Fibroblast of peridontal ligament (primary cell): ENCODE measurements around the gene SPINK9.
"Not testable (repeated sequence)": the region's sequence is repeated elsewhere in the genome, so short reads cannot be mapped to it uniquely, and the experiment has no call there.

Experiments
- DNase-seq: peaks from one replicate; pipeline ENCODE4 v3.0.0-alpha.2; 2010; ENCODE audit errors: extremely low read depth

SPINK9 gene, protein sequence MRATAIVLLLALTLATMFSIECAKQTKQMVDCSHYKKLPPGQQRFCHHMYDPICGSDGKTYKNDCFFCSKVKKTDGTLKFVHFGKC

DNA sequence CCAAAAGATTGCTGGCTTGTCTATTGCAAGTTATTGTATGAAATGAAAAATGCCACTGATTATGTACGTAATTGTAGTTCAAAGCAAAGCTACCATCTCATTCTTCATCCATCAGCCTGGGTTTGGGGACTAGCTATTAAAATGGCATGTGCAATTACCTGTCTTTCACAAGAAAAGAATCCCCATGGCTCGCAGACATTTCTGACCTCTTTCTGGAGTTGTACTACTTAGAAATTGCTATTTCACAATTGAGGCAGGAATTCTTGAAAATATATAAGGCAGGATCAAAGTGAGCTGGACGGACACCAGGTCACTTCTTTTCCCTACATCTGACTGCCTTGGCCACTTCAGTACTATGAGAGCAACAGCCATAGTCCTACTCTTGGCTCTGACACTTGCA is at the start of gene SPINK9:
Gene SPINK9, plus strand, starts transcription at position 301 of the 400 bp plus-strand sequence. Its CDS starts 55 bp downstream, at position 356.
- no peak for DNase-seq

DNA sequence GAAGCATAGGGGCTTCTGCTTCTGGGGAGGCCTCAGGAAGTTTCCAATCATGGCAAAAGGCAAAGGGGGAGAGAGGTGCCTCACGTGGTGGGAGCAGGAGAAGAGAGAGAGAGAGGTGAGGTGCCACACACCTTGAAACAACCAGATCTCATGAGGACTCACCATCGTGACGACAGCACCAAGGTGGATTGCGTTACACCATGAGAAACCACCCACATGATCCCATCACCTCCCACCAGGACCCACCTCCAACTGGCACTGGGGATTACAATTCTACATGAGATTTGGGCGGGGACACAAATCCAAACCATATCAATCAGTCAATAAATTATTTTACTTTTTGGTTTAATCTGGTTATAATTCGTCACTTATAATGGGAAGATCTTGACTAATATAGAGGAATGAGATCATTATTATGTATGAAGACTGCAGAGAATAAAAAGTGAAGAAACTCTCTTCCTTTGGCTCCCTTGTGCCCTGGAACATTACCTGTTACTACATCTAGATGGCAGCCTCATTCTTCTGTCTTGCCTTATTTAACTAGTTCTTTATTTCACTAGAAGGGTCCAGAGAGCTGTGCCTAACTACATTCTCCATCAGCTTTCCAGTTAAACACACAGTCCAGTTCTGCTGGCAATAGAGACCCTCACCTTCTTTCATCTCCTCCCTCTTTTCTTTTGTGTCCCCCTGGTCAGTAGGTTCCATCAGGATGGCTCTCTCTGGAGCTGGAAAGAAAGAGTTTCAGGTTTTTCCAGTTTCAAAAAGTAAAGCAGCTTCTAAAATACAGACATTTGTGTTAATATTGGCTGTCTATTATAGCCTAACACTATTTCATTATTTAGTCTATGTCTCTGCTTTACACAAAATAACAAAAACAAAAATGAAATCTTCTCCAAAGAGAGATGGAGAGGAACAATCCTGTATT is 44.8 kb upstream of the SPINK9 start:
- DNase-seq, result peak; percentile 45

DNA sequence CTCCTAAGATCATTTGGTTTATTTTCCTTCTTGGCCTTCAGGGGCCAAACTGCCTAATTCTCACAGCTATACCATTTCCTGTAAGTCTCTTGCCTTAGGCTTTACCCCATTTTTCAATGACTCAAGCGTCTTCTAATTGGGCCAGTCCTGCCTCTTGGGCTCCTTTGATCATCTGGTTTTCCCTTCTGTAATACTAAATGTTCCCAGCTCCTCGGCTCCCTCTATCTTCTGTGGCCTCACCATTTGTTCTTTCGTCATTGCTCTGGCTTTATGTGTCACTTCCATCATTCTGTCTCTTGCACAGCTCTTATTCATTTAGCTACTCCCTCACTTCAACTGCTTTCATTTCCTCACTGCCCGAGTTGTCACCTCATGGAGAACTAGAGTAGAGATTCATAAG is 37.6 kb upstream of the SPINK9 start:
- no peak for DNase-seq

DNA sequence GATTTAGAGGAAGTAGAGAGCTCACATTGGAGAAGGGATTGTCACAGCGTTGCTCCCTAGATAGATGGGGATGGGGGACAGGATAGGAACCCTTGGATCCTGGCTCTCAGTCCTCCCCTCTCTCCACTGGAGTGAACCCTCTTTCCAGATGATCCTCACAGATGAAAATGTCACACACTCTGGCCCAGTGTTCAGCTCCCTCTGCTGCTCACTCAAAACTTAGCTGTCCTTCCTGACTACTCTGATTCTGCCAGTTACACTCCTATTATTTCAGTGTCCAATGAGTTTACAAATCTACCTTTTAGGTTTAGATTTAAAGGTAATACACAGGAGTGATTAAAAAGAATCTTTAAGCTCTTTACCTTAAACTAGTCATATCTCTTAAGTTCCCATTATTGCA is 28.9 kb upstream of the SPINK9 start:
- no peak for DNase-seq

DNA sequence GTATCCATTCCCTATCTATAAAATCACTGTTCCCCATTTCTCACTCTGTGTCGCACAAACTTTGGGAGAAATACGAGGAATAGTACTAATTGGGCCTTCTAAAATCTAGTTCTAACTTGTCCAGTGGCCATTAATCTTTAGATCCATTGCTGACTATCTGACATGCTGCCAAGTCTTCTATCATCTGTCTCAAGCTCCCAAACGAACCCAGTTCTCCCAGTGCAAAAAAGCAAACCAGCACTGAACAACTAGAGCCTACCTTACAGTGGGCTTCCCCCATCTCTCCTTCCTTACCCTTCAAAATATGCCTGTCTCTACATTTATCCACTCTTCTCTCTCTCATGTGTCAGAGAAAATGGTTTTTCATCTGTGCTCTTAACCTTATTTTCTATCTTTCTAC is 26.3 kb upstream of the SPINK9 start:
- DNase-seq, result no peak

DNA sequence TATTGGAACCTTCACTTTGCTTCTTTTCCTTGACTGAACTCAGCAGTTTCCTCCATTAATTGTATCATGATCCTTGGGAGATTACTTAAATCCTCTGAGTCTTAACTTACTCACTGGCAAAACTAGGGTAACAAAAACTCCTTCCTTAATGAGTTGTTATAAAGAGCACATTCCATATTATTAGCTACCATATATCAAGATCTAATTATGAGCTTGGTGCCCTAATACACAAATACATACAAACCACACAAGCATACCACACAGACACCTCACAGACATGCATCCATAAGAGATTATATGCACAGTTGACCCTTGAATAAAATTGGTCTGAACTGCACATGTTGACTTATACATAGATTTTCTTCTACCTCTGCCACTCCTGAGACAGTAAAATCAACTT is 25.6 kb upstream of the SPINK9 start:
- DNase-seq, result no peak

DNA sequence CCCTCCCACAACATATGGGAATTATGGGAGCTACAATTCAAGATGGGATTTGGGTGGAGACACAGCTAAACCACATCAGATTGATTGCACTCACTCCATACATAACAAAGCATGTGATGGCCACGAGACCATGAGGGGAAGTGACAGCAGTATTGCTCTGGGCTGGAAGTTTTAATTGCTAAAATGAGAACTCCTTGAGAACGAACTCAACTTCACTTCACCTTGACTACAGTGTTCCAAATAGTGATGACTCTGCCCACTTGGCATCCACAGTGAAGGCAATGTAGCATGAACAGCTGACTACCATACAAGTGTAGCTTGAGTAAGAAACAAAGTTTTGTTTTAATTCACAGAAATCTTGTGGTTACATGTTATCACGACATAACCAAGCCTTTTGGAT is 23.9 kb upstream of the SPINK9 start:
- no peak for DNase-seq

DNA sequence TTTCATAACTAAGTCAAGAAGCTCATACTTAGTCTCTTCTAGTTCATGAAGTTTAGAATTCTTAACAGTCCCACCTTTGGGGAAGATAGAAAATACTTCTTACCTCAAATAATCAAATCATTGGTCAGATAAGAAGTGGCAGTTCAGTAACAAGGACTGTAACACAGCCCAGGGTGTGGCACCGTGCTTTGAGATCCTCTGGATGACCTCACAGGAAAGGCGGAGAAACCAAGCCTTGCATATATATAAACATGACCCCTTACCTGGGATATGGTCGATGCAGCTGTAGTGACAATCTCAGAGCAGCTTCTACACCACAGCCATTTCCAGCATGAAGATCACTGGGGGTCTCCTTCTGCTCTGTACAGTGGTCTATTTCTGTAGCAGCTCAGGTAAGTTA is 23.2 kb upstream of the SPINK9 start, which contains the start of gene SPINK7:
Gene SPINK7, plus strand, starts transcription at position 271 of the 400 bp plus-strand sequence. Its CDS starts 61 bp downstream, at position 332.
- no peak for DNase-seq

DNA sequence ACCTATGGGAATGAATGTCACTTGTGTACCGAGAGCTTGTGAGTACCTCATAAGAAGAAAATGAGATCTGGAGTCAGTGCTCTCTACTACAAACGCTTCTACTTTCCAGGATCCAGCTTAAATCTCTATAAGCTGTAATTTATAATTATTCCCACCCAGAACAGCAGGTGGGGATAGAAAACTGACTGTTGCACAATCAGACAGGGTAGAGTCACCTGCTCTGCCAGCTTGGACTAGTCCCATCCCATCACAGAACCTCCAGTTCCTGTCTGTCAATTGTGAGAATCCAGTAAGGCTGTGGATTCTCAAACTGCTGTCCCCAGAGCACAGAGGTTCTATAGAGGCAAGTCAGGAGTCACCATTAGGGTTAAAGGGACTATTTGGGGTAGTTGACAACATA is 21.2 kb upstream of the SPINK9 start:
- no peak for DNase-seq

DNA sequence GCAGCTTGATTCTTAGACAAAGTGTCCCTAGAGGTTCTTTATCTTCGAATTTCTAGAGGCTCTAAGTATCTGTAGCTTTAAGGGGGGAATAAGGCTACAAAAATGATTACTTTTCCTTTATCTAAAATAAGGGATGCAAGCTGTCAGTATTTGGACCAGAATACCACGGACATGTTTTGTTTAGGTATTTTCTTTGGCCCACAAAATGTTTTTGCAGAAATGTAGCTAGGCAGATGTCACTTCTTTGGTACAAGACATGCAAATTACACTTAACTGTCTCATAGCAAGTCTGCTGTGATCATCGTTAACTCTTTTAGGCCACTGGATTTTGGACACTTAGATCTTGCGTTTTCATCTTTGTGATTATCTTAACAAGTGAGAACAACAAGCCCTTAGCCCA is 20.6 kb upstream of the SPINK9 start:
- no peak for DNase-seq

DNA sequence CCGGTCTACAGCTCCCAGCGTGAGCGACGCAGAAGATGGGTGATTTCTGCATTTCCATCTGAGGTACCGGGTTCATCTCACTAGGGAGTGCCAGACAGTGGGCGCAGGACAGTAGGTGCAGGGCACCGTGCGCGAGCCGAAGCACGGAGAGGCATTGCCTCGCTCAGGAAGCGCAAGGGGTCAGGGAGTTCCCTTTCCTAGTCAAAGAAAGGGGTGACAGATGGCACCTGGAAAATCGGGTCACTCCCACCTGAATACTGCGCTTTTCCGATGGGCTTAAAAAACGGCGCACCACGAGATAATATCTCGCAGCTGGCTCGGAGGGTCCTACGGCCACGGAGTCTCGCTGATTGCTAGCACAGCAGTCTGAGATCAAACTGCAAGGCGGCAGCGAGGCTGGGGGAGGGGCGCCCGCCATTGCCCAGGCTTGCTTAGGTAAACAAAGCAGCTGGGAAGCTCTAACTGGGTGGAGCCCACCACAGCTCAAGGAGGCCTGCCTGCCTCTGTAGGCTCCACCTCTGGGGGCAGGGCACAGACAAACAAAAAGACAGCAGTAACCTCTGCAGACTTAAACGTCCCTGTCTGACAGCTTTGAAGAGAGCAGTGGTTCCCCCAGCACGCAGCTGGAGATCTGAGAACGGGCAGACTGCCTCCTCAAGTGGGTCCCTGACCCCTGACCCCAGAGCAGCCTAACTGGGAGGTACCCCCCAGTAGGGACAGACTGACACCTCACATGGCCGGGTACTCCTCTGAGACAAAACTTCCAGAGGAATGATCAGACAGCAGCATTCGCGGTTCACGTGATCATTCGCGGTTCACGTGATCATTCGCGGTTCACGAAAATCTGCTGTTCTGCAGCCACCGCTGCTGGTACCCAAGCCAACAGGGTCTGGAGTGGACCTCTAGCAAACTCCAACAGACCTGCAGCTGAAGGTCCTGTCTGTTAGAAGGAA is 15.1 kb upstream of the SPINK9 start:
- not testable (repeated sequence) for DNase-seq

DNA sequence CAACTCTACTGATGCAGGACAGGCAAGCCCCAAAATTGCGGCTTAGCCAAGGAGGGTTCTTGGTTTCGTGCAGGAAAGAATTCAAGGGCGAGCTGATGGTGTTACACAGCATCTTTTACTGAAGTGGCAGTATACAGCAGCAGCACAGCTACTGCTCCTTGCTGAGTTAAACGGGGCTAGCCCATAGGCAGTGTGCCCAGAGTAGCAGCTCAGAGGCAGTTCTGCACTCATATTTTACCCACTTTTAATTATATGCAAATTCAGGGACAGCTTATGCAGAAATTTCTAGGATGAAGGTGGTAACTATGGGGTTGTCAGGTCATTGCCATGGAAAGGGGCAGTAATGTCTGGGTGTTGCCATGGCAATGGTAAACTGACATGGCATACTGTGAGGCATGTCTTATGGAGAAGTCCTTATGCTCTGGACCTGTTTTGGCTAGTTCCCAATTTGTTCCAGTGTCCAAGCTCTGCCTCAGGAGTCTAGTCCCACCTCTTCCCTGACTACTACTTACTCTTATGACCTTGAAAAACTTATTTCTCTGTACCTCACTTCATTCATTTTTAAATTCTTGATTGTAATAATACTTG is 2.0 kb upstream of the SPINK9 start:
- DNase-seq, result no peak

DNA sequence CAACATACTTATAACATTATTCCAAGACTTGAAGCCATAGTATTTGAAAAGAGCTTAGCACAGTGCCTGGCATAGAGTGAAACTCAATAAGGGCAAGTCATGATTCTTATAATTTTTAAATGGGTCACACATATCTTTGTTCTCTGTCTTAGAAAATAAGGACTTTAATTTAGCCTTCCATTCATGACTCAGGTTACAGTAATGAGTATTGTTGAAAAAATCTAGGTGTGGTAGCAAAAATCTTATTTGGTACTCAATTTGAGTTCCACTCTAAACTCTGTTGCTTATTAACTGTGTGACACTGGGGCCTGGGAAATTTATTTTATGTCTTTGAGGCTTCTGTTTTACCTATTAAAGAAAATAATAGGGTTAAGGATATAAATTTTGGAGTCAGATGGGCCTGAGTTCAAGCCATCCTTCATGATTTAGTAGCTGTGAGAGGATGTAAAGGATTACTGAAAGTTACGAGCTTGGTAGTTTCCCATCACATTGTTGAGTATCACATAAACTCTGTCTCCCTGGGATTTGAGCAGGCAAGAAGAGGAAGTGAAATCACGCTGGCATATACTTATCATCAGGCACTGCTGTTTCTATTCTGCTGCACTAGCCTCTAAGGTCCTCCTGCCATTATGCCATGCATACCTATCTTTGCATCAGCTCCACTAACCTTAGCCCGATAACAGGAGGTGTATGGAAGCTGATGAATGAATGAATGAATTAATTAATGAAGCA is 1.5 kb downstream of the SPINK9 start:
- no peak for DNase-seq

DNA sequence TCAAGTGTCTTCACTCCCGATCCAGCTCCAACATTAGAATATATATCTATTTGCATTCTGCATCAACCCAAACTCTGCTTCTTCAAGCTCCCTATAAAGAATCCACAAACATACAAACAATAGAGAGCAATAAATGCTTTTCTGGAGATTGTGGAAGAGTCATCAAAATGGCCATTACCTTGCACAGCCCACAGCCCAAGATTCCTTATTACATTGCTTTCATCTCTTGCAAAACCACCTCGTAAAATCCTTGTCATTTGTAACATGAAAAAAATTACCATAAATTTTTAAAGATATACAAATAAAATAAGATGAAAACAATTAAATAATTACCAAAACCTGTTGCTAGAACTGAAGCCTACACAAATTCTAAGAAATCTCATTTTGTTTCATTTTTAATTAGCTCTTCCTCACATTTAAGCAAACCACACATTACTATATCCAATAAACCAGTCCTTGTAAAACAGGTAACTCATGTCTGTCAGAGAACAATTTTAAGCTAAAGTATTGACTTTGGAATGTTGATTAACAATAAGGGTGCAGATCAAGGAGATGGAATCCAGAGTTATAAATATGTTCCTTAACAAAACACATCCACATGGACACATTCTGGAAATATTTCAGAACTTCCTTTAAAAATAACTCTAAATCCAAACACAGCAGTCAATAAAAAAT is 7.1 kb downstream of the SPINK9 start:
- DNase-seq, result no peak

DNA sequence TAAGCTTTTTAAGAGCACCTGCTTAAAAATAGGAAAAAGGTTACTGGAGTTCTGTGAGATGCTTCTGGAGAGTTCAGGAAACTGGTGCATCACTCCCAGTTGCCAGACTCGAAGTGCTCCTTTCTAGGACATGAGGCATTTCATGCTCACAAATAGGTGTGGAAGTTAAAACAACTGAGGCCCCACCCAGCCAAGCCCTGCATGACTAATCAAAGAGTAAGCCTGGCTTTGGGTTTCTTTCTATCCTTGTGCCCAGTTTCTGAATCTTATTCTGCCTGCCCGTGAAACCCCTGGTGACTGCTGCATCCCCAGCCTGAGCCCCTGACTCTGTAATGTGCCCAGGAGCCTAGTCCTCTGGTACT is 7.7 kb downstream of the SPINK9 start:
- no peak for DNase-seq

DNA sequence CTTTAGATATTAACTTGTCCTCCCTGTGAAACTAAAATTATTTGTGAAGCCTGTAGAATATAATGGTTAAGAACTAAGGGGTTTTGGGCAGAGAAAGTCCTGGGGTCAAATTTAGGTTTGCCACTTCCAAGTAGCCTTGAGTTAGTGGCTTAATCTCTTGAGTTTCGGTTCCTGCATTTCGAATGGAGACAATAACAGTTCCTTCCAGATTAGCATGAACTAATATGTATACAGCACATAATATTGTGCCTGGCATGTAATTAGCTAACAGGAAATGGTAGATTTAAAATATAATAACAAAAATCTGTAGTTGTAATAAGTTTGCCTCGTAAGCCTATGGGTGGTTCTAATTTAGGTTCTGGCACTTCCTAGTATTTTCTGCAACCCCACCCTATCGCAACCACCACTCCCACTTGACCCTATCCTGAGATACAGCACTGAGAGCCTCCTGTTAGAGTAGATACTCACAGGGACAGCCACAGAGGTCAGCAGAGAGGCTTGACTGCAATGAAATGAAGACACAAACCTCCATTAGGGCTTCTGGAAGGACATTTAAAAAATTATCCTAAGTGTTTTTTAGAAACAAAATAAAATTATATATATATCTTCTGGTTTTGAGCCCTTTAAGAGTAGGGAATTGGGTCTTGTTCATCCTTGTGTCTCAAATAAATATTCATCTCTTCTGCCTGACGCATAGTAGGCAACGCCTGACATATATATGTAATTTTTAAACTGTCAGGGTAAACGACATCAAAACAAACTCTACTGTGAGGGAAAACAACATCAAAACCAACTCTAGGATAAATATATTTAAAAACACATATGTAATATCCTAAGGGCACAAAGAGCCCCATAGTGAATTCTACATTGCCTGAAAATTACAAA is 8.5 kb downstream of the SPINK9 start:
- no peak for DNase-seq

DNA sequence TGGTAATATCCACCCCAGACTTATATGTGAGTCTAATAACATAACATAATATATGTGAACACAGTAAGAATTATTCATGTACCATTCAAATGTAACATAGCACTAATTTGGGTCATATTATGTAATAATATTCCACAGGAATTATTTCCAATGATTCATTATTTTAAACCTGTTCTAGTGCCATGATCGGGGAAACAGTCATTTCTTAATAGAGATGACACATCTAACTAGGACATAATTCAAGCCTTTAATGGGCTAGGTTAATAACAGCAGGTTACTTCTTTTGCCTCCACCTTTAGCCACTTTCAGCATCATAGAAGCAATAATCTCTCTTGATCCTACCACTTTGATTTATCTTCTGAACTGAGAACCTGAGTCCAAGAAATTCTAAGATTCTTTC is 12.3 kb downstream of the SPINK9 start:
- no peak for DNase-seq

DNA sequence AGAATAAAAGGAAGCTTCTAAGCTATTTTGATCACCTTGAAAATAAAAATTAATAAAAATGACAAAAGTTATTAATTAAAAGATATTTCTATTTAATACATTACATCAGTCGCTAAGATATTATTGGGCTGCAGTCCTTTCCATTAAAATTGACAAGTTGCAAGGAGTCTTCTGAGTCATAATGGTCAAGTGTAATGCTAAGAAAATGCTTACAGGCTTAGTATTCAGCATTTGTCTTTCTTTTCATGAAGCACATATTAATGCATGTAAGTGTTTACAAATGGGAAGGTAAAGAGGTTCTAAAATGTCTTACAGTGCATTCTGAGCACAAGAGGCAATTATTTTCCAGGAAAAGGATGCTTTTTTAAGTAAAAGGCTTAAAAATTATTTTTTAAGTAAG is 17.3 kb downstream of the SPINK9 start:
- DNase-seq, result no peak

DNA sequence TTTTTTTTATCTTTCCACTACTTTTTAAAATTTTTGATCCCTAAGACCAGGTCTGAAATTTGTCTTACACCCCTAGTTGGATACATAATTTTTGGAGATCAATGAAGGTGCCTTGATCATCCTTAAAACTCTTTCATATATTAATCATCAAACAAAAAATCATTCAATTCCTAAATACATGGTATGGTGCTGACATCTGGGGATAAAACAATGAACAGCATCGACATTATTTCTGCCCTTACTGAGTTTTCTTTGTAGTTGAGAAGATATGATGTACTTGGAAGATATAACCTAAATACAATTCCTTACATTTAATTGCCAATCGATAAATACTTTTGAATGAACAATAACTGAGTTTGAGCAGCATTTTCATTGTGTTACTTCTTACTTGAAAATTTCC is 18.3 kb downstream of the SPINK9 start:
- no peak for DNase-seq

DNA sequence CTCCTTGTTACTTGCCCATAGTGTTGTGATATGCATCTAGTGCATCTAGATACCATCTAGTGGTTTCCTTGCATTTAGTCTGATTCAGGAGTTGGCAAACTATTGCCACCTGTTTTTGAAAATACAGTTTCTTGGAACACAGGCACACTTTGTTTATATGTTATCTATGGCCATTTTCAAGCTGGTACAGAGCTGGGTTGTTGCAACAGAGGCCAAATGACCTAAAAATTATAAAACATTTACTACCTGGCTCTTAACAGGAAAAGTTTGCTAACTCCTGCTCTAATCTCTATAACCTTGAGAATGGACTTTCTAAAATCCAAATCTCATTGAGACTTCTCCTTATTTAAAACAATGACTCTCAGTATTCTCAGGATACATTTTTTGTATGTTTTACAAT is 29.0 kb downstream of the SPINK9 start:
- DNase-seq, result no peak
